Pancreas (tissue), 10 donors: Measurements from ENCODE around the gene IL26. TPM values are rescaled to one million over a fixed set of nuclear protein-coding genes. Genes with fewer than 3 reads are reported as not detected.

Experiments used
- ATAC-seq, 4 donors: fragments of 200-7000 bp; cut with Tn5 transposase; one replicate each; pipeline versions ENCODE4 v1.8.0 to v1.9.1; 2020; ENCODE audit warnings: mild to moderate bottlenecking in 4 of 4, moderate library complexity in 4 of 4
- DNase-seq, 6 donors: peaks; one replicate each; pipeline ENCODE4 v3.0.0-alpha.2; 2020
- FAIRE-seq: peaks from 2 replicates; lab custom pipeline; 2012; peaks lifted over from hg19 to GRCh38; lab: Jason Lieb, UNC
- H3K27ac ChIP-seq, 4 donors: fragments of 200-600 bp; sonication (generic); 1 replicate in 3 of 4; 2 replicates in 1 of 4; pipeline versions ENCODE4 v1.5.0 to v1.8.0; 2020
- H3K27me3 ChIP-seq, 4 donors: fragments of 200-600 bp; one replicate each; pipeline ENCODE4 v1.8.0; 2021
- H3K36me3 ChIP-seq, 3 donors: fragments of 200-600 bp; sonication (generic) in 1 of 3; one replicate each; pipeline versions ENCODE4 v1.5.0 to v1.8.0; 2020 to 2021
- H3K4me1 ChIP-seq, 3 donors: fragments of 200-600 bp; one replicate each; pipeline ENCODE4 v1.8.0; 2021
- H3K4me3 ChIP-seq, 4 donors: fragments of 200-600 bp; sonication (generic) in 2 of 4; one replicate each; pipeline versions ENCODE4 v1.5.0 to v1.8.0; 2020 to 2021
- H3K9me3 ChIP-seq, 4 donors: fragments of 200-600 bp; one replicate each; pipeline ENCODE4 v1.8.0; 2021
- CTCF ChIP-seq, 4 donors: fragments of 200-600 bp; sonication (generic) in 3 of 4; IDR thresholded peaks; one replicate each; pipeline versions ENCODE4 v1.5.0 to v1.8.0; 2021; ENCODE audit warnings: antibody characterized with exemption in 4 of 4
- WGBS, 2 donors: extraction: QIAGEN DNeasy Blood & Tissue Kit; methylation state at CpG; one replicate each; pipeline ENCODE4 v1.1.7; 2013; 5-methylcytosine and 5-hydroxymethylcytosine counted together
- intact Hi-C, 3 donors: fragments of 100-400 bp; cut with DNase I; formaldehyde crosslinking; loops; one replicate each; pipeline versions ENCODE4 v1.11.1 to v1.14.2; 2022
- polyA plus RNA-seq, 2 donors: library from polyadenylated mRNA; stranded (reverse); fragments of 200-250 nt; gene quantifications; one replicate each; pipeline ENCODE4 v1.2.3, GENCODE V29; 2013
- total RNA-seq, 6 donors: library from RNA; stranded (reverse); fragmentation: NEBNext Ultra II Directional in 4 of 6; extraction: Animal tissue kit (Norgen Biotek cat#: 25700) in 4 of 6; gene quantifications; one replicate each; pipeline versions ENCODE4 v1.2.1 to v1.2.4, GENCODE V29; 2021 to 2023
- donor health status: healthy with polysubstance abuse.
- donor health status: DM: no; HTN: no; CAD: no; lungs with moderate emphysema.
- donor health status: DM: no; HTN: no; CAD: no.
- donor health status: control.
- donor health status: control.
- donor health status: Bipolar disorder and iron deficiency.
- donor health status: DM: yes; HTN: yes; CAD: no.
- donor health status: DM: no; HTN: no; CAD: no.
- donor health status: DM: no; HTN: no; CAD: no.
- donor health status: DM: yes; HTN: yes; CAD: no.

IL26 gene
- total and polyA plus RNA-seq, 8 donors, result not detected

- no peak for FAIRE-seq
These were observed 18.3 kb downstream of the IL26 start for GRCh38 chr12:68207276-68207675.

GRCh38 chr12:68206446-68206845 is 19.2 kb downstream of the IL26 start:
- no peak for ATAC-seq
- H3K36me3 ChIP-seq, result no peaks in the 10 kb centered on the region
- H3K9me3 ChIP-seq, result no peaks in the 10 kb centered on the region
- no peaks in the 10 kb centered on the region for H3K27me3 ChIP-seq
- no peak for FAIRE-seq
- intact Hi-C loops, result no loop called here
- H3K4me1 ChIP-seq, result no peaks in the 10 kb centered on the region
- no peak for TF ChIP-seq CTCF (IDR thresholded peaks at IDR 0.05)
- H3K4me3 ChIP-seq, result no peak overlapping the region
- no peak for DNase-seq
- 9 to 13% methylated on average over 1 of the region's 1 CpG for WGBS, 2 donors
- no peak overlapping the region for H3K27ac ChIP-seq

More at GRCh38 chr12:68207276-68207675, 18.3 kb downstream of the IL26 start:
- ATAC-seq, result no peak
- Histone ChIP-seq H3K4me3 (no peak overlapping the region), H3K9me3 (no peaks in the 10 kb centered on the region), H3K27ac (no peak overlapping the region), H3K36me3 (no peaks in the 10 kb centered on the region), H3K4me1 (no peaks in the 10 kb centered on the region), H3K27me3 (no peaks in the 10 kb centered on the region)
- TF ChIP-seq CTCF (IDR thresholded peaks at IDR 0.05), result no peak
- DNase-seq, result no peak
- intact Hi-C loops, result no loop called here

GRCh38 chr12:68203460-68203875 is 22.1 kb downstream of the IL26 start:
- H3K4me1 ChIP-seq, result no peaks in the 10 kb centered on the region
- no peaks in the 10 kb centered on the region for H3K36me3 ChIP-seq
- no peak for FAIRE-seq
- no peak for DNase-seq
- ATAC-seq, result no peak
- no peak overlapping the region for H3K27ac ChIP-seq
- intact Hi-C loops, result no loop called here
- 25% methylated on average over 5 of the region's 5 CpGs for WGBS, 2 donors
- H3K27me3 ChIP-seq, result no peaks in the 10 kb centered on the region
- no peak overlapping the region for H3K4me3 ChIP-seq
- no peak for TF ChIP-seq CTCF (IDR thresholded peaks at IDR 0.05)
- H3K9me3 ChIP-seq, result no peaks in the 10 kb centered on the region

- FAIRE-seq (no peak), ATAC-seq (no peak), DNase-seq (no peak)
- Histone ChIP-seq H3K36me3 (no peaks in the 10 kb centered on the region), H3K9me3 (no peaks in the 10 kb centered on the region), H3K27ac (no peak overlapping the region), H3K27me3 (no peaks in the 10 kb centered on the region), H3K4me1 (no peaks in the 10 kb centered on the region), H3K4me3 (no peak overlapping the region)
- TF ChIP-seq CTCF (IDR thresholded peaks at IDR 0.05), result no peak
- WGBS, 2 donors, result 86 to 88% methylated on average over 2 of the region's 2 CpGs
- intact Hi-C loops, result no loop called here
These were observed 24.8 kb downstream of the IL26 start for GRCh38 chr12:68200854-68201253.

GRCh38 chr12:68199127-68199526 is 26.5 kb downstream of the IL26 start:
- no peaks in the 10 kb centered on the region for H3K9me3 ChIP-seq
- WGBS, 2 donors, result 90 to 95% methylated on average over 1 of the region's 1 CpG
- no peaks in the 10 kb centered on the region for H3K36me3 ChIP-seq
- no peaks in the 10 kb centered on the region for H3K27me3 ChIP-seq
- intact Hi-C loops, result no loop called here
- no peak for FAIRE-seq
- ATAC-seq, result no peak
- no peak for DNase-seq
- no peak for TF ChIP-seq CTCF (IDR thresholded peaks at IDR 0.05)
- no peak overlapping the region for H3K4me3 ChIP-seq
- H3K27ac ChIP-seq, result no peak overlapping the region
- H3K4me1 ChIP-seq, result no peaks in the 10 kb centered on the region
